Measurements from ENCODE around the gene TMEM101. TPM values are rescaled to one million over a fixed set of nuclear protein-coding genes. Genes with fewer than 3 reads are reported as not detected.

TMEM101 gene
- total and polyA plus RNA-seq, 10 of the 15 experiments (the other 5 are each of a cell fraction or from before 2014, with no cell fraction given): 18.4 to 72.5 (median 35.9) TPM

DNA sequence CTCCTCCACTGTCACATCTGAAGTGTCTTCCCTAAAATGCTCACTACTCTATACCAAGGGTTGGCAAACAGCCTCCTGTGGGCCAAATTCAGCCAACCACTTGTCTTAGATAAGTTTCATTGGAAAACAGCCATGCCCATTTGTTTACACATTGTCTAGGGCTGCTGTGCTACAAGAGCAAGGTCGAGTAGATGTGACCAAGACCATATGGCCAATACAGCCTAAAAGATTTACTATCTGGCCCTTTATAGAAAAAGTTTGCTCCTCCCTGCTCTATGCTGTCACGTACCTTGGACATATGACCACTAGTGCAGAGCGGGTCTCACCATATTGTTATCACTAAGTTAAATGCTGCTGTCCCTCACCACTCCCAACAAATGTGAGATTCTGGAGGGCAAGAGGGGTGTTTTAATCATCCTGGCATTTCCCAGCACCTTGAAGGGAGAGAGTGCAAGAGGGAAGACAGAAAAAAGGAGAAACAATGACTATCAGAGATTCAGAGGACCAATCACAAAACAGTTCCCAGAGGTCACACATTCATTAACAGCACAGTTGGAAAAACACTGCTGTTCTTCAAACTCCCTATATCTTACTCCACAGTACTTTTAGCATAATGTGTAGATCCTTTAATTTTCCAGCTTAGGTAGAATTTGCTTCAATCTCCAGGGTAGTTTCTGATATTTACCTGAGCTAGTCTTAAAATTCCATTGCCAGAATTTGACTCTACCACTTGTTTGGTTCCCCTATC lies 38.5 kb upstream of the TMEM101 start:
- BruUV-seq (replicated peaks): TSS peak; percentile 63
- in situ Hi-C loops (cut with MboI): no loop called here
- intact Hi-C loops (cut with micrococcal nuclease; ENCODE audit: unreplicated experiment): no loop called here
- 95% methylated on average over 3 of the region's 3 CpGs for WGBS (ENCODE audit: insufficient coverage, insufficient replicate concordance, low lambda C conversion rate, missing lambda C conversion rate)
- ChIA-PET SMC1A (ENCODE audit: uncharacterized antibody, unreplicated experiment) (no interaction called here), POLR2A (no interaction called here), CTCF (interaction anchor here (0.7 to 0.9 kb wide), 3 partner anchors 10 to 63 kb away, joined by 3 read pairs; no protein-coding TSS in a partner anchor), RAD21 (ENCODE audit: unreplicated experiment) (no interaction called here)
- no peaks in the 10 kb centered on the region; the same call in 2 of the 3 replicates for H3K9me3 ChIP-seq (replicated peaks; ENCODE audit: control insufficient read depth, insufficient read depth, low read length)
- no peak overlapping the region for H2AFZ ChIP-seq (ENCODE audit: control insufficient read depth, low read depth, low read length)
- no peak overlapping the region for H3K27ac ChIP-seq (ENCODE audit: control insufficient read depth, insufficient read depth)
- H3K4me2 ChIP-seq (ENCODE audit: control insufficient read depth, insufficient read depth): no peak overlapping the region
- DNase-seq (ENCODE audit: low read depth, low spot score) (no peak), FAIRE-seq (no peak), ATAC-seq (no peak)
- H3K4me1 ChIP-seq (ENCODE audit: control insufficient read depth, insufficient read depth, low read length): no peaks in the 10 kb centered on the region
- no peak overlapping the region for H3K9ac ChIP-seq (ENCODE audit: control insufficient read depth, insufficient read depth, low read length)
- H3K79me2 ChIP-seq (ENCODE audit: control insufficient read depth, insufficient read depth, low read length): peaks cover 12% of the 10 kb centered on the region
- no peak overlapping the region for H3K4me3 ChIP-seq
- H4K20me1 ChIP-seq (ENCODE audit: control insufficient read depth, insufficient read depth): no peaks in the 10 kb centered on the region
- TF ChIP-seq HDAC2 (IDR thresholded peaks at IDR 0.05): no peak
- no peak for TF ChIP-seq TCF7 (IDR thresholded peaks at IDR 0.05; ENCODE audit: borderline replicate concordance)
- no peak for TF ChIP-seq E4F1 (IDR thresholded peaks at IDR 0.05; ENCODE audit: borderline replicate concordance, partially characterized antibody)
- TF ChIP-seq RUNX3 (IDR thresholded peaks at IDR 0.05; ENCODE audit: low read length): no peak
- TF ChIP-seq TBL1XR1 (IDR thresholded peaks at IDR 0.05; ENCODE audit: low read depth, low read length): no peak
- TF ChIP-seq NFIC (IDR thresholded peaks at IDR 0.05; ENCODE audit: low read depth, low read length): no peak
- no peak for TF ChIP-seq CHD2 (IDR thresholded peaks at IDR 0.05; ENCODE audit: borderline replicate concordance, low read depth, low read length)
- TF ChIP-seq MEF2B (IDR thresholded peaks at IDR 0.05; ENCODE audit: partially characterized antibody, poor library complexity, severe bottlenecking): no peak
- TF ChIP-seq YY1 (IDR thresholded peaks at IDR 0.05; ENCODE audit: low read depth, low read length): no peak
- TF ChIP-seq, protein P1, sequence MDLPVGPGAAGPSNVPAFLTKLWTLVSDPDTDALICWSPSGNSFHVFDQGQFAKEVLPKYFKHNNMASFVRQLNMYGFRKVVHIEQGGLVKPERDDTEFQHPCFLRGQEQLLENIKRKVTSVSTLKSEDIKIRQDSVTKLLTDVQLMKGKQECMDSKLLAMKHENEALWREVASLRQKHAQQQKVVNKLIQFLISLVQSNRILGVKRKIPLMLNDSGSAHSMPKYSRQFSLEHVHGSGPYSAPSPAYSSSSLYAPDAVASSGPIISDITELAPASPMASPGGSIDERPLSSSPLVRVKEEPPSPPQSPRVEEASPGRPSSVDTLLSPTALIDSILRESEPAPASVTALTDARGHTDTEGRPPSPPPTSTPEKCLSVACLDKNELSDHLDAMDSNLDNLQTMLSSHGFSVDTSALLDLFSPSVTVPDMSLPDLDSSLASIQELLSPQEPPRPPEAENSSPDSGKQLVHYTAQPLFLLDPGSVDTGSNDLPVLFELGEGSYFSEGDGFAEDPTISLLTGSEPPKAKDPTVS (IDR thresholded peaks at IDR 0.05; ENCODE audit: low read depth, low read length): no peak
- TF ChIP-seq USF1 (IDR thresholded peaks at IDR 0.05; ENCODE audit: borderline replicate concordance, extremely low read length, insufficient read depth, low read depth, low read length): no peak
- TF ChIP-seq SREBF1 (IDR thresholded peaks at IDR 0.05; ENCODE audit: low read length): no peak
- TF ChIP-seq NFYB (IDR thresholded peaks at IDR 0.05; ENCODE audit: insufficient read depth, low read depth, low read length): no peak
- TF ChIP-seq YBX1 (IDR thresholded peaks at IDR 0.05): no peak
- TF ChIP-seq MLLT1 (IDR thresholded peaks at IDR 0.05): no peak
- no peak for TF ChIP-seq SUZ12 (IDR thresholded peaks at IDR 0.05; ENCODE audit: unreplicated experiment)
- no peak for TF ChIP-seq NR2C1 (IDR thresholded peaks at IDR 0.05)
- H3K27me3 ChIP-seq (replicated peaks in 1 of 2; ENCODE audit: control insufficient read depth in 2 of 2, insufficient read depth in 2 of 2, low read length in 1 of 2): no peaks in the 10 kb centered on the region
- H3K36me3 ChIP-seq (ENCODE audit: control insufficient read depth in 2 of 2, insufficient read depth in 2 of 2, low read length in 1 of 2): peaks cover 21 to 23% of the 10 kb centered on the region in 2 experiments
